ENCODE measurements around the gene CYP26B1.

The CYP26B1 gene

DNA sequence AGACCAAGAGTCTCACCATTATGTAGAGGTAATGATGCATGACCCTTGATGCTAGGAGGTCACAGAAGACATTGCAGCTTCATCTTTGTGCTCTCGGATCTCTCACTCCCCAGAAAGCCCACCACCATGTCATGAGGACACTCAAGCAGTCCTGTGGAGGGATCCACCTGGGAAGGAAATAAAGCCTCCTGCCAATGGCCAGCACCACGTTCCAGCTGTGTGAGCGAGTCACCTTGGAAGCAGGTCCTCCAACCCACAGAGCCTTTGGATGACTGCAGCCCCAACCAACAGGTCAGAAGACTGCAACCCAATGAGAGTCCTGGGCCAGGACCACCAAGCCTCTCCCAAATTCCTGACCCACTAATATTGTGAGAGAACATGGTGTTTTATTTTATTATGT, 38.4 kb downstream of the CYP26B1 start:
- TF ChIP-seq, protein P1, sequence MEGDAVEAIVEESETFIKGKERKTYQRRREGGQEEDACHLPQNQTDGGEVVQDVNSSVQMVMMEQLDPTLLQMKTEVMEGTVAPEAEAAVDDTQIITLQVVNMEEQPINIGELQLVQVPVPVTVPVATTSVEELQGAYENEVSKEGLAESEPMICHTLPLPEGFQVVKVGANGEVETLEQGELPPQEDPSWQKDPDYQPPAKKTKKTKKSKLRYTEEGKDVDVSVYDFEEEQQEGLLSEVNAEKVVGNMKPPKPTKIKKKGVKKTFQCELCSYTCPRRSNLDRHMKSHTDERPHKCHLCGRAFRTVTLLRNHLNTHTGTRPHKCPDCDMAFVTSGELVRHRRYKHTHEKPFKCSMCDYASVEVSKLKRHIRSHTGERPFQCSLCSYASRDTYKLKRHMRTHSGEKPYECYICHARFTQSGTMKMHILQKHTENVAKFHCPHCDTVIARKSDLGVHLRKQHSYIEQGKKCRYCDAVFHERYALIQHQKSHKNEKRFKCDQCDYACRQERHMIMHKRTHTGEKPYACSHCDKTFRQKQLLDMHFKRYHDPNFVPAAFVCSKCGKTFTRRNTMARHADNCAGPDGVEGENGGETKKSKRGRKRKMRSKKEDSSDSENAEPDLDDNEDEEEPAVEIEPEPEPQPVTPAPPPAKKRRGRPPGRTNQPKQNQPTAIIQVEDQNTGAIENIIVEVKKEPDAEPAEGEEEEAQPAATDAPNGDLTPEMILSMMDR (conservative IDR thresholded peaks at IDR 0.05; ENCODE audit: low read depth, low read length): no peak
- DNase-seq (ENCODE audit: low read depth): no peak

DNA sequence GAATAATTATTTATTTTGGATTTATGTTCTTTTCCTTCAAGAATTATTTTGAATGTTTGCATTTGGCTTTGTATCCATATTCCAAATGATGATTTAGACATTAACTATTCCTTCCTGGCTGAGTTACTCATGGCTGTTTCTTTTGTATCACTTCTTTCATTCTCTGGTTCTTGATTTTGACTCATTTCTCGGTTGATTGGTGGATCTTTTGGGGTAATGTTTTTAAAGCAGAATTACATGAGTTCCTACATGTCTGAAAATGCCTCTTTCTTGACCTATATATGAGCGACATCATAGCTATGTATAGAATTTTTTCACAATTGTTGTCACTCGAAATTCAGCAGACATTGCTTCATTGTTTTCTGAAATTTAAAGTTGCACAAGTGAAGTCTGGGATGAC, 39.5 kb downstream of the CYP26B1 start:
- DNase-seq (ENCODE audit: low read depth): no peak
- no peak overlapping the region for H3K4me3 ChIP-seq (ENCODE audit: low read length)
- TF ChIP-seq, protein P1 (conservative IDR thresholded peaks at IDR 0.05; ENCODE audit: low read depth, low read length): no peak

More for the DNA sequence above, 38.4 kb downstream of the CYP26B1 start:
- H3K4me3 ChIP-seq (ENCODE audit: low read length): no peak overlapping the region

DNA sequence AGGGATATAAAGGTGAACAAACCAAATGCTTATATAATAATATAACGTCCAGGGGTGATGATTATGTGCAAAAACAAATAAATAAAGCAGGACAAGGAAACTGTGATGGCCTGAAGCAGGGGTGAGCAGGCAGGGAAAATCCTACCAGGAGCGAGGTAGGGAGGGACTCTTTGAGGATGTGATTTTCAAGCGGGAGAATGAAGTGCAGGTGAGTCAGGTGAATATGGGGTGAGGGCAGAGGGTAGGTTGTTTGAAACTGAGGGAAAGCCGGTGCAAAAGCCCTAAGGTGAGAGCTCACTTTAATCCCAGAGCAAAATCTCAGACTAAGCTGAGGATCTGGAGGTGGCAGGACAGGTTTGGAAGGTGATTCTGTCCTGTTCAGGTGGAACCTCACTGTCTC, 40.7 kb downstream of the CYP26B1 start:
- no peak for DNase-seq (ENCODE audit: low read depth)
- TF ChIP-seq, protein P1 (conservative IDR thresholded peaks at IDR 0.05; ENCODE audit: low read depth, low read length): no peak

DNA sequence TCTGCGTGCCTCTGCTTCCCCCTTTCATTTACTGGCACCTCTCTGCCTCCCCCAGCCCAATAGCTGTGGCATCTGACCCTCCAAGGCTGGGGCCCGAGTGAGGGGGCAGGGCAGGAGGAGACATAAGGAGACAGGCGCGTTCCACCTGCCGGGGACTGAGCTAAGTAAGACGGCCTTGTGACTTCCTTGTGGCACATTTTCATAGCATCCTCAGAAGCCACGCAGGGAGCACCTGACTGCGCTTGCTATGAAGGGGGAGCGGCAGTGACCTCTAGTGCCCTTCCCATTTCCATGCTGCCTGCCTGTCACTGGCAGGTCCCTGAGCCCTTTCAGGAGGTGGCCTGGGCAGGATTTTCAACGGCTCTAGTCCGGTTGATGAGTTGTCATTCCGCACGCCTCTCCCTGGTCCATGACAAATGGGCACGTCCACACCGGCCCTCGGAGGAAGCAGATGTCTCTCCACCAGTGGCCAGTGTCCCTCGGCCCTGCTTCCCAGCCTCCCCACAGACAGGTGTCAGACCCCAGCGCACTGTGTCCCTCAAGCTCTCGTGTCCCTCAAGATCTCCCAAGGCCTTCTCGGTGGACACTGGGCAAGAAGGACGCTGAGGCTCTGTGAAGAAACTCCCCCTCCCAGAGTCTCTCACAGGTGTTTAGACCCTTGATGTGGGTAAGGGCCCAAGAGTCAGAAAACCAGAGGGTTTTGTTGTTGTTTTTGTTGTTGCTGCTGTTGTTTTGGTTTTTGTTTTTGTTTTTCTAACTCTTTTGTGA, 42.7 kb downstream of the CYP26B1 start:
- no peak for DNase-seq (ENCODE audit: low read depth)
- no peak overlapping the region for H3K4me3 ChIP-seq (ENCODE audit: low read length)
- TF ChIP-seq, protein P1 (conservative IDR thresholded peaks at IDR 0.05; ENCODE audit: low read depth, low read length): no peak

More for the DNA sequence above, 40.7 kb downstream of the CYP26B1 start:
- H3K4me3 ChIP-seq (ENCODE audit: low read length): no peak overlapping the region

DNA sequence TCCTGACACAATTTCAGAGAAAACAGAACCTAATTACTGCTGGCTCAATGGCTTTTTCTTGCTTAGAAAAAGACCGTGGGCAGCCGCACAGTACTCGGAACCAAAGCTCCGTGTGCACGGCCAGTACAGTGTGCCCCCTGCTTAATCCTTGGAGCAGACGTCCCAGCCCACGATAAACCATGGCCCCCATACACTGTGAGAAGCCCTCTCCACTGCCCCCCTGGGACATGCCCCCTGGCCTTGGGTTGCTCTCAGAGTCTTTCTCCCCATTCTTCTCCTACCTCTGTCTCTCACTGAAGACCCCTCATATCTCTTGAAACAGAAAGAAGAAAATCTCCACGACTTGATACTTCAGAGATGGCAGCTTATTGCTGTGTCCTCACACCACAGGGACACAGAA, 44.0 kb downstream of the CYP26B1 start:
- TF ChIP-seq, protein P1 (conservative IDR thresholded peaks at IDR 0.05; ENCODE audit: low read depth, low read length): no peak
- DNase-seq (ENCODE audit: low read depth): no peak
- H3K4me3 ChIP-seq (ENCODE audit: low read length): no peak overlapping the region

DNA sequence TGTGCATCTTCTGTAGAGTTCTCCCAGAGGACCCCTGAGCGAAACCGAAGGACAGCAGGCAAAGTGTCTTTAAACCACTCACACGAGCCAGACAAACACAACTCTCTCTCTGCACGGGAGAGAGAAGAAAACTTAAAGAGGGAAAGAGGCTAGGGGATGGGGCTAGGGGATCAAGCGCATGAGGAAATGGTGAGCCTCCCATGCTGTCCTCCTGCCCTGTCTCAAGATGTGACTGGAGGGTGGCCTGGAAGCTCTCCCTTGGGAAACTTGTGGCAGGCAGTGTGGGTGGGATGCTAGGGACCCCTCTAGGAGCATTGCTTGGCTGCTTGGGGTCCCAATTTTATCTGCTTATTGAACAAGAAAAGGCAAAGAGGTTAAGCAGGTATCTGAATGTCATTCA, 44.5 kb downstream of the CYP26B1 start:
- no peak overlapping the region for H3K4me3 ChIP-seq (ENCODE audit: low read length)
- TF ChIP-seq, protein P1 (conservative IDR thresholded peaks at IDR 0.05; ENCODE audit: low read depth, low read length): no peak
- no peak for DNase-seq (ENCODE audit: low read depth)

DNA sequence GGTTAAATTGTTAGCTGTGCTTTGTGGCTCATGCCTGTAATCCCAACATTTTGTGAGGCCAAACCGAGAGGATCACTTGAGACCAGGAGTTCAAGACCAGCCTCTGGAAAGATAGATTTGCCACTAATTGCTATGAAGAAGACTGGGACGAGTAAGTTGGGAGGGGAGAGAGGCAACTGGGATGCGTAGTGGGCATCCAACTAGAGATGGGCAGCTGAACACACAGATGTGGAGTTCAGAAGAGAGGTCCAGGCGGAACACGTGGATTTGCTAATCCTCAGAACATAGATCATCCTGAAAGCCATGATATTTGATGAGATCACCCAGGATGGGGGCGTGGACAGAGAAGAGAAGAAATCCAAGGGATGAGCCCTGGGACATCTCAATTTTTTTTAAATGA, 48.7 kb downstream of the CYP26B1 start:
- H3K4me3 ChIP-seq (ENCODE audit: low read length): no peak overlapping the region
- TF ChIP-seq, protein P1 (conservative IDR thresholded peaks at IDR 0.05; ENCODE audit: low read depth, low read length): no peak
- DNase-seq (ENCODE audit: low read depth): no peak
